GM12873 (cell line): ENCODE data around the gene C11orf68.

Source experiments
- TF ChIP-seq, protein P1 (sequence below): IDR thresholded peaks from 2 replicates; pipeline ENCODE4 v1.5.1; 2012; ENCODE audit warnings: low read depth, mild to moderate bottlenecking, moderate library complexity, low read length, control low read depth; ENCODE audit not compliant: insufficient read depth; ENCODE audit errors: missing control alignments

The C11orf68 gene

DNA sequence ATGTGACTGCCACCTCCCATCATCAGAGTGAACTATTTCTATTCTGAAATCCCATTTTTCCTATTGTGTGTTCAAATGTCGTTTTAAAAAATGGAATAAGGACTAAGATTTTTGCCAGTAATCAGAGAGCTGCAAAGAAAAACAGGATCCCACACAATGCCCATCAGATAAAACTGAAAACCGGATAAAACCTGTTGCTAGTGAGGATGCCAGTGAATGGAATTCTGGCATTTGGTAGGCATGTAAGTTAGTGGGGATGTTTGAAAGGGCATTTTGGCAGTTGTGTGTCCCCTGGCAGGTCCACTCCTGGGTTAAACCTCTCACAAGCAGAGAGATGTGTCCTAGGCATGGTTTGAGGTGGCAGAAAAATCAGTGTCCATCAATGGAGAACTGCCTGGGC, 6.5 kb upstream of the C11orf68 start:
- TF ChIP-seq, protein P1, sequence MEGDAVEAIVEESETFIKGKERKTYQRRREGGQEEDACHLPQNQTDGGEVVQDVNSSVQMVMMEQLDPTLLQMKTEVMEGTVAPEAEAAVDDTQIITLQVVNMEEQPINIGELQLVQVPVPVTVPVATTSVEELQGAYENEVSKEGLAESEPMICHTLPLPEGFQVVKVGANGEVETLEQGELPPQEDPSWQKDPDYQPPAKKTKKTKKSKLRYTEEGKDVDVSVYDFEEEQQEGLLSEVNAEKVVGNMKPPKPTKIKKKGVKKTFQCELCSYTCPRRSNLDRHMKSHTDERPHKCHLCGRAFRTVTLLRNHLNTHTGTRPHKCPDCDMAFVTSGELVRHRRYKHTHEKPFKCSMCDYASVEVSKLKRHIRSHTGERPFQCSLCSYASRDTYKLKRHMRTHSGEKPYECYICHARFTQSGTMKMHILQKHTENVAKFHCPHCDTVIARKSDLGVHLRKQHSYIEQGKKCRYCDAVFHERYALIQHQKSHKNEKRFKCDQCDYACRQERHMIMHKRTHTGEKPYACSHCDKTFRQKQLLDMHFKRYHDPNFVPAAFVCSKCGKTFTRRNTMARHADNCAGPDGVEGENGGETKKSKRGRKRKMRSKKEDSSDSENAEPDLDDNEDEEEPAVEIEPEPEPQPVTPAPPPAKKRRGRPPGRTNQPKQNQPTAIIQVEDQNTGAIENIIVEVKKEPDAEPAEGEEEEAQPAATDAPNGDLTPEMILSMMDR = no peak

DNA sequence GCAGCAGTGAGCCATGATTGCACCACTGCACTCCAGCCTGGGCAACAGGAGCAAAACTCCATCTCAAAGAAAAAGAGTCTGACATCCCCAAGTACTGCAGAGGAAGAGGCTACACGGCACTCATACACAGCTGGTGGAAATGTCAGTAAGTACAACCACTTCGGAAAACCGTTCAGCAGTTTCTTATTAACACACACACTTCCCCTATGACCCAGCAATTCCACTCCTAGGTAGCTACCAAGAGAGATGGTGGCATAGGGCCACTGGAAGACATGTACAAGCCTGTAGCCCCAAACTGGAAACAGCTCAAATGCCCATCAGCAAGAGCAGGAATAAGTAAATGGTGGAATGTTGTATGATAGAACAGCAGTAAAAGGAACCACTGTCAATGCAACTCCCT, 3.7 kb upstream of the C11orf68 start:
- TF ChIP-seq, protein P1 = no peak

DNA sequence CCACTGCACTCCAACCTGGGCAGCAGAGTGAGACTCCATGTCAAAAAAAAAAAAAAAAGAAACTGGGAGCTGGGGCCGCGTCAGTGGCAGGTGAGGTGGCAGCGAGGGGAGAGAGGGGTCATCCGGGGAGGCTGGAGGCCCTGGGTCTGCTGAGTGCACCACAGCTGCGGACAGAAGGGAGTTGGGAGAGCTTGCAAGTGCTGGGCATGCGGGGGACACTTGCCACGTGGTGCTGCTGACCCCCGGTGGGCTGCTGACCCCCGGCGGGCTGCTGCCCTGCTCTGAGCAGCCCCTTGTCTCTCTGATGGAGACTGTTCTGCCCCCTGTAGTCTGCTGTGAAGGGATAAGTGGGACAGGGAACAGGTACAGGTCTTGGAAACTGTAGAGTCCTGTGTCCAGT, 3.0 kb upstream of the C11orf68 start:
- TF ChIP-seq, protein P1 = no peak

DNA sequence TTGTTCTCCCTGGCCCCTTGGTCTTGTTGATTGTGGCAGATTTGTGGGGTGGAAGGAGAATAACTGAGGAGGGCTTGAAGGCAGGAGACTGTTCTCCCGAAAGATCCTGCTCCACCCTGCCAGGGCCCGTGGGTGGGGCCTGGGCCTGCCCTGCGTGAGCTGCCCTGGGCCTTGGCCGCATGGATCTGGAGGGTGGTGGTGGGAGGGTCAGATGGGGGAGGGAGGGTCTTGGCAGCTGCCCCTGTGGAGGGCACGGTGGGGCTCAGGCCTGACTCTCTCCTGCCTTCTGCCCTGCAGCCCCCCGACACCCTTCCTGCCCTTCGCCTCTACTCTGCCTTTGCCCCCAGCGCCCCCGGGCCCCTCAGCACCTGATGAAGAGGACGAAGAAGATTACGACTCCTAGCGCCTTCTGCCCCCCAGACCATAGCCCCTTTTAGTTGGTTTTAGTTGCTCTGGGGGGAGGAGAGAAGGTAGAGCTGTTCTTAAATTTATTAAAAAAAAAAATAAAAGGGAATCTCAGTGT, 2.2 kb upstream of the C11orf68 start:
- TF ChIP-seq, protein P1 = no peak

DNA sequence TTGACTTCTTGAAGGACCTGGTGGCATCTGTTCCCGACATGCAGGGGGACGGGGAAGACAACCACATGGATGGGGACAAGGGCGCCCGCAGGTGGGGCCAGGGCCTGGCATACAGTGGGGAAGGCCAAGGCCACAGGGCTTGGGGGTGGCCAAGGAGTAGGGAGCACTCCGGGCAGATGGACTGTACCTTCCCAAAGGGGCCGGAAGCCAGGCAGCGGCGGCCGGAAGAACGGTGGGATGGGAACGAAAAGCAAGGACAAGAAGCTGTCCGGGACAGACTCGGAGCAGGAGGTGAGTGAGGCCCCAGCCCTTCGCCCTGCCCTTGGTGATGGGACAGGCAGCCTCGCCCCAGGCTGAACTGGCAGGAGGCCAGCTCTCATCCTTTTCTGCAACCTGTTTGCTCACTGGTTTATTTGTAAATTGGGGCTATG, 1.5 kb upstream of the C11orf68 start:
- TF ChIP-seq, protein P1 = no peak

DNA sequence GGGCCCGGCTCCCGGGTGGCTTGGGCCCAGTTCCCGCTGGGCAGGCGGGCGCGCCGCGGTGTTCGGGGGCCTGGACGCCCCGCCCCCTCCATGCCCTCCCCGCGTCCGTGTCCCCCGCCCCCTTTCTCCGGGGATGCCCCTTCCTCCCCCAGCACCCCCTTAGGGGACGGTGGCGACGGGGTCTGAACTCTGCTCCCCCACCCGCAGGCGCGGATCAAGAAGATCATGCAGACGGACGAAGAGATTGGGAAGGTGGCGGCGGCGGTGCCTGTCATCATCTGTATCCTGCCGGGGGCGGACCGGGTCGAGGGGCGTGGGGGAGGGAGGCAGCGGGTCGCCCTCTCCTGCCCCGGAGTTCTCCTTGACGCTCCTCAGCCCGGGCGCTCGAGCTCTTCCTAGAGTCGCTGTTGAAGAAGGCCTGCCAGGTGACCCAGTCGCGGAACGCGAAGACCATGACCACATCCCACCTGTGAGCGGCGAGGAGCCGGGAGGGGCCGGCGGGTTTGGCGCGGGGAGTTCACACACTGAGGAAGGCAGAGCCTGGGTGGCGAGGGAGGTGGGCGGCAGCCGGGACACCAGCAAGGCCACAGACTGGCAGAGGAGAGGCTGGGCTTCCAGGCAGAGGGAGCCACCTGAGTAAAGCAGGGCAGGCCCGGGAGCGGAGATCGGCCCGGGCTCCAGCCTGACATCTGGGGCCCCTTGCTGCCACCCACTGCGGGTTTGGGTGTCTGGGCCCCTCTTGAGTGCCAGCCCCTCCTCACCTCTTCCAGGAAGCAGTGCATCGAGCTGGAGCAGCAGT, 910 bp upstream of the C11orf68 start:
- TF ChIP-seq, protein P1 = no peak

DNA sequence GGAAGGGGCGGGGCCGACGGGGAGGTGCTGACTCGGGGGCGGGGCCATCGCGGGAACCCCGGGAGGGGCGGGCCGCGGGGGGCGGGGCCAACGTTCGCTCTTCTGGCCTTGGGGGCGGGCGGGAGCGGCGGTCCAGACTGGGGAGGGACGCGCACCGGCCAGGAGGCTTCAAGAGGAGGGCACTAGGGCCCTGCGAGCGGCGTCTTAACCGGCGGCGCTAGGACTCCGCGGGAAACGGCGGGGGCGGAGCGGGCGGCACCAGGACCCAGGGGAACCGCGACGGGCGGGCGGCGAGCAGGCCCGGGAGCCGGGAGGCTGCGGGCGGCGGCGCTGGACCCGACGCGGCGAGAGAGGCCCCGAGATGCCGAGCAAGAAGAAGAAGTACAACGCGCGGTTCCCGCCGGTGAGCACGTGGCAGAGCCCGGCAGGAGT, 295 bp upstream of the C11orf68 start, which contains the start of gene DRAP1:
Gene DRAP1, plus strand, starts transcription at position 286 of the 432 bp plus-strand sequence. Its CDS starts 76 bp downstream, at position 362.
- TF ChIP-seq, protein P1 = no peak
